ENCODE measurements around the gene TRHDE. TPM values are rescaled to one million over a fixed set of nuclear protein-coding genes. Genes with fewer than 3 reads are reported as not detected.

The TRHDE gene
- total and polyA plus RNA-seq, 2 of the 13 experiments (the other 11 are each of a cell fraction or from before 2014, with no cell fraction given) = not detected

DNA sequence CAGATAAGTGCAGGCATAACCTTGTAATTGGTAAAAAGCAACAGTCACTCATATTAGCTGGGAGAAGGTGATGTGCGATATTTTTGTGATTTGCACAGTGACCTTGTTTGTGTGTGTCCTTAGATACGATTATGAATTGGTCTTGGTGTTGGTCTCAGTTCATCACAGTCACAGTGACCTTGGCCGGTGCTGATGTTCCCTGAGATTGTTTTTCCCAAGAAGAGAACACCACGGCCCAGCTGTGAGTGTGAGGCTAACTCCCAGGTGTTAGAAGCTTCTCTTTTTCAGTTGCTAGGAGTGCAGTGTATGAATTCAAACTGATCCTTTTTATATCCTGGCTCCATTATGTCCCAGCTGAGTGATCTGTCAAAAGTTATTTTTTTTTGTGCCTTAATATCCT lies 46.2 kb downstream of the TRHDE start:
- no peak overlapping the region for H3K4me3 ChIP-seq (replicated peaks in 1 of 3; ENCODE audit: insufficient read depth in 1 of 3, low read depth in 2 of 3, low read length in 3 of 3)
- H3K27me3 ChIP-seq (ENCODE audit: control insufficient read depth in 1 of 2, insufficient read depth in 2 of 2, low read length in 2 of 2) = no peaks in the 10 kb centered on the region
- DNase-seq (ENCODE audit: low spot score) = no peak
- POLR2A ChIA-PET = no interaction called here
- no peak overlapping the region for H3K27ac ChIP-seq (ENCODE audit: extremely low read length, insufficient read depth, low read length)
- in situ Hi-C loops (cut with HindIII; ENCODE audit: extremely low pct_ligation_motif_present, low pct_unique_long_range_greater_than_20kb) (no loop called here), intact Hi-C loops (cut with micrococcal nuclease; ENCODE audit: unreplicated experiment) (no loop called here)
- FAIRE-seq = no peak
- BruUV-seq (replicated peaks) = no TSS peak
- H3K4me1 ChIP-seq (ENCODE audit: insufficient read depth, low read length) = no peaks in the 10 kb centered on the region
- H3K9me3 ChIP-seq (ENCODE audit: low read length) = no peaks in the 10 kb centered on the region
- no peaks in the 10 kb centered on the region for H4K20me1 ChIP-seq (ENCODE audit: insufficient read depth, low read length)
- no peak overlapping the region for H2AFZ ChIP-seq (ENCODE audit: low read length)
- H3K4me2 ChIP-seq (ENCODE audit: low read depth, low read length) = no peak overlapping the region
- no peaks in the 10 kb centered on the region for H3K36me3 ChIP-seq (replicated peaks in 1 of 2; ENCODE audit: control insufficient read depth in 1 of 2, insufficient read depth in 2 of 2, low read length in 2 of 2)
- WGBS (ENCODE audit: low lambda C conversion rate) = 5% methylated on average over 4 of the region's 4 CpGs
- no peak overlapping the region for H3K9ac ChIP-seq (ENCODE audit: insufficient read depth, low read depth, low read length)
- CTCF ChIA-PET (ENCODE audit: low intra/inter-chr PET ratio, low total read pairs) = no interaction called here
- ATAC-seq = no peak
- TF ChIP-seq, protein P1, sequence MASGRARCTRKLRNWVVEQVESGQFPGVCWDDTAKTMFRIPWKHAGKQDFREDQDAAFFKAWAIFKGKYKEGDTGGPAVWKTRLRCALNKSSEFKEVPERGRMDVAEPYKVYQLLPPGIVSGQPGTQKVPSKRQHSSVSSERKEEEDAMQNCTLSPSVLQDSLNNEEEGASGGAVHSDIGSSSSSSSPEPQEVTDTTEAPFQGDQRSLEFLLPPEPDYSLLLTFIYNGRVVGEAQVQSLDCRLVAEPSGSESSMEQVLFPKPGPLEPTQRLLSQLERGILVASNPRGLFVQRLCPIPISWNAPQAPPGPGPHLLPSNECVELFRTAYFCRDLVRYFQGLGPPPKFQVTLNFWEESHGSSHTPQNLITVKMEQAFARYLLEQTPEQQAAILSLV (CRISPR knock-in tag; IDR thresholded peaks at IDR 0.05; ENCODE audit: borderline replicate concordance) = no peak
- no peak for TF ChIP-seq FOXC1 (CRISPR knock-in tag; IDR thresholded peaks at IDR 0.05; ENCODE audit: borderline replicate concordance)
- TF ChIP-seq HNRNPK (IDR thresholded peaks at IDR 0.05; ENCODE audit: low read depth, low read length, poor library complexity, severe bottlenecking) = no peak
- TF ChIP-seq, protein P2, sequence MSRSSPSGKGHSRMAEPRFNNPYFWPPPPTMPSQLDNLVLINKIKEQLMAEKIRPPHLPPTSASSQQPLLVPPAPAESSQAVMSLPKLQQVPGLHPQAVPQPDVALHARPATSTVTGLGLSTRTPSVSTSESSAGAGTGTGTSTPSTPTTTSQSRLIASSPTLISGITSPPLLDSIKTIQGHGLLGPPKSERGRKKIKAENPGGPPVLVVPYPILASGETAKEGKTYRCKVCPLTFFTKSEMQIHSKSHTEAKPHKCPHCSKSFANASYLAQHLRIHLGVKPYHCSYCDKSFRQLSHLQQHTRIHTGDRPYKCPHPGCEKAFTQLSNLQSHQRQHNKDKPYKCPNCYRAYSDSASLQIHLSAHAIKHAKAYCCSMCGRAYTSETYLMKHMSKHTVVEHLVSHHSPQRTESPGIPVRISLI (CRISPR knock-in tag; IDR thresholded peaks at IDR 0.05; ENCODE audit: borderline replicate concordance) = no peak
- no peak for TF ChIP-seq ZNF12 (CRISPR knock-in tag; IDR thresholded peaks at IDR 0.05)
- TF ChIP-seq ZNF337 (CRISPR knock-in tag; IDR thresholded peaks at IDR 0.05; ENCODE audit: borderline replicate concordance, low read depth) = no peak
- TF ChIP-seq, protein P3, sequence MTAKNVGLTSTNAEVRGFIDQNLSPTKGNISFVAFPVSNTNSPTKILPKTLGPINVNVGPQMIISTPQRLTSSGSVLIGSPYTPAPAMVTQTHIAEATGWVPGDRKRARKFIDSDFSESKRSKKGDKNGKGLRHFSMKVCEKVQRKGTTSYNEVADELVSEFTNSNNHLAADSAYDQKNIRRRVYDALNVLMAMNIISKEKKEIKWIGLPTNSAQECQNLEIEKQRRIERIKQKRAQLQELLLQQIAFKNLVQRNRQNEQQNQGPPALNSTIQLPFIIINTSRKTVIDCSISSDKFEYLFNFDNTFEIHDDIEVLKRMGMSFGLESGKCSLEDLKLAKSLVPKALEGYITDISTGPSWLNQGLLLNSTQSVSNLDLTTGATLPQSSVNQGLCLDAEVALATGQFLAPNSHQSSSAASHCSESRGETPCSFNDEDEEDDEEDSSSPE (CRISPR knock-in tag; IDR thresholded peaks at IDR 0.05) = no peak
- TF ChIP-seq, protein P4, sequence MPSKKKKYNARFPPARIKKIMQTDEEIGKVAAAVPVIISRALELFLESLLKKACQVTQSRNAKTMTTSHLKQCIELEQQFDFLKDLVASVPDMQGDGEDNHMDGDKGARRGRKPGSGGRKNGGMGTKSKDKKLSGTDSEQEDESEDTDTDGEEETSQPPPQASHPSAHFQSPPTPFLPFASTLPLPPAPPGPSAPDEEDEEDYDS (CRISPR knock-in tag; IDR thresholded peaks at IDR 0.05) = no peak
- TF ChIP-seq PHF20 (CRISPR knock-in tag; IDR thresholded peaks at IDR 0.05) = no peak
- no peak for TF ChIP-seq ZNF709 (CRISPR knock-in tag; IDR thresholded peaks at IDR 0.05)
- TF ChIP-seq MTA1 (CRISPR knock-in tag; IDR thresholded peaks at IDR 0.05; ENCODE audit: borderline replicate concordance) = no peak
- TF ChIP-seq, protein P5, sequence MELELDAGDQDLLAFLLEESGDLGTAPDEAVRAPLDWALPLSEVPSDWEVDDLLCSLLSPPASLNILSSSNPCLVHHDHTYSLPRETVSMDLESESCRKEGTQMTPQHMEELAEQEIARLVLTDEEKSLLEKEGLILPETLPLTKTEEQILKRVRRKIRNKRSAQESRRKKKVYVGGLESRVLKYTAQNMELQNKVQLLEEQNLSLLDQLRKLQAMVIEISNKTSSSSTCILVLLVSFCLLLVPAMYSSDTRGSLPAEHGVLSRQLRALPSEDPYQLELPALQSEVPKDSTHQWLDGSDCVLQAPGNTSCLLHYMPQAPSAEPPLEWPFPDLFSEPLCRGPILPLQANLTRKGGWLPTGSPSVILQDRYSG (CRISPR knock-in tag; IDR thresholded peaks at IDR 0.05) = no peak
- no peak for TF ChIP-seq TBX2 (CRISPR knock-in tag; IDR thresholded peaks at IDR 0.05; ENCODE audit: borderline replicate concordance)
- TF ChIP-seq LCORL (IDR thresholded peaks at IDR 0.05) = no peak
- no peak for TF ChIP-seq LCORL (CRISPR knock-in tag; IDR thresholded peaks at IDR 0.05)
- TF ChIP-seq ZNF460 (CRISPR knock-in tag; IDR thresholded peaks at IDR 0.05; ENCODE audit: borderline replicate concordance) = no peak
- no peak for TF ChIP-seq ZNF143 (CRISPR knock-in tag; IDR thresholded peaks at IDR 0.05)
- no peak for TF ChIP-seq ZFP90 (CRISPR knock-in tag; IDR thresholded peaks at IDR 0.05; ENCODE audit: borderline replicate concordance)
- no peak for TF ChIP-seq MBNL3 (CRISPR knock-in tag; conservative IDR thresholded peaks at IDR 0.05)
- no peaks in the 10 kb centered on the region for H3K79me2 ChIP-seq (ENCODE audit: insufficient read depth, low read length)
